ENCODE results near the gene TAF8.

TAF8 gene

GRCh38 chr6:42100029-42100901 is 49.9 kb downstream of the TAF8 start:
- DNase-seq = no peak

- DNase-seq = no peak
Observed at GRCh38 chr6:42101186-42101657, 50.9 kb downstream of the TAF8 start.

- DNase-seq = no peak
Observed at GRCh38 chr6:42103216-42103615, 52.9 kb downstream of the TAF8 start.

GRCh38 chr6:42103753-42104094 is 53.4 kb downstream of the TAF8 start:
- no peak for DNase-seq

GRCh38 chr6:42104095-42104803 is 53.9 kb downstream of the TAF8 start:
- no peak for DNase-seq

- DNase-seq = no peak
Observed at GRCh38 chr6:42104804-42105125, 54.4 kb downstream of the TAF8 start.

- no peak for DNase-seq
Observed at GRCh38 chr6:42105156-42105648, 54.9 kb downstream of the TAF8 start.

- no peak for DNase-seq
Observed at GRCh38 chr6:42105709-42106108, 55.4 kb downstream of the TAF8 start.

GRCh38 chr6:42106112-42107023 is 56.0 kb downstream of the TAF8 start:
- DNase-seq = no peak

- no peak for DNase-seq
Observed at GRCh38 chr6:42108071-42108470, 57.7 kb downstream of the TAF8 start.

GRCh38 chr6:42110683-42111082 is 60.4 kb downstream of the TAF8 start:
- DNase-seq = no peak

- DNase-seq = no peak
Observed at GRCh38 chr6:42112351-42112750, 62.0 kb downstream of the TAF8 start.

GRCh38 chr6:42113936-42114636 is 63.8 kb downstream of the TAF8 start:
- no peak for DNase-seq

GRCh38 chr6:42117843-42118161 is 67.5 kb downstream of the TAF8 start:
- no peak for DNase-seq

- no peak for DNase-seq
Observed at GRCh38 chr6:42118162-42119001, 68.1 kb downstream of the TAF8 start.

- DNase-seq = no peak
Observed at GRCh38 chr6:42120895-42121865, 70.9 kb downstream of the TAF8 start.

GRCh38 chr6:42123379-42124103 is 73.2 kb downstream of the TAF8 start:
- DNase-seq = no peak

- DNase-seq = no peak
Observed at GRCh38 chr6:42124223-42124836, 74.0 kb downstream of the TAF8 start.

GRCh38 chr6:42125231-42125630 is 74.9 kb downstream of the TAF8 start:
- DNase-seq = no peak
